ENCODE measurements around the gene SKA2. TPM values are rescaled to one million over a fixed set of nuclear protein-coding genes. Genes with fewer than 3 reads are reported as not detected.

The SKA2 gene
- total RNA-seq, 2 donors from 2014 or later = 29.5 to 53.8 TPM

- Histone ChIP-seq H3K27me3 (no peaks in the 10 kb centered on the region), H3K27ac (no peak overlapping the region), H3K9ac (ENCODE audit: low read depth in 2 of 2, low read length in 2 of 2) (no peak overlapping the region), H3K4me1 (no peaks in the 10 kb centered on the region), H3K9me3 (no peaks in the 10 kb centered on the region), H3K36me3 (no peaks in the 10 kb centered on the region), H3K4me3 (no peak overlapping the region)
- DNase-seq = no peak
- intact Hi-C loops (cut with DNase I) = loop anchor here (5.0 kb wide), 1 partner anchor 44 kb away; the partner anchor contains the start of gene TRIM37
- no peak for TF ChIP-seq CTCF (IDR thresholded peaks at IDR 0.05)
Observed at GRCh38 chr17:59151591-59151990, 3.4 kb downstream of the SKA2 start.

GRCh38 chr17:59151006-59151405, 4.0 kb downstream of the SKA2 start:
- H3K27me3 ChIP-seq = no peaks in the 10 kb centered on the region
- H3K27ac ChIP-seq = no peak overlapping the region
- H3K4me3 ChIP-seq = no peak overlapping the region
- DNase-seq = no peak
- H3K4me1 ChIP-seq = no peaks in the 10 kb centered on the region
- no peak for TF ChIP-seq CTCF (IDR thresholded peaks at IDR 0.05)
- intact Hi-C loops (cut with DNase I) = loop anchor here (5.0 kb wide), 1 partner anchor 44 kb away; the partner anchor contains the start of gene TRIM37
- H3K9ac ChIP-seq (ENCODE audit: low read depth in 2 of 2, low read length in 2 of 2) = no peak overlapping the region
- H3K36me3 ChIP-seq = no peaks in the 10 kb centered on the region
- no peaks in the 10 kb centered on the region for H3K9me3 ChIP-seq

GRCh38 chr17:59149841-59150511, 5.0 kb downstream of the SKA2 start:
- no peaks in the 10 kb centered on the region for H3K9me3 ChIP-seq
- DNase-seq = no peak
- H3K4me1 ChIP-seq = no peaks in the 10 kb centered on the region
- H3K27me3 ChIP-seq = no peaks in the 10 kb centered on the region
- H3K36me3 ChIP-seq = no peaks in the 10 kb centered on the region
- TF ChIP-seq CTCF (IDR thresholded peaks at IDR 0.05) = no peak
- H3K9ac ChIP-seq (ENCODE audit: low read depth in 2 of 2, low read length in 2 of 2) = no peak overlapping the region
- no peak overlapping the region for H3K27ac ChIP-seq
- intact Hi-C loops (cut with DNase I) = loop anchor here (5.0 kb wide), 1 partner anchor 43 kb away; the partner anchor contains the start of gene TRIM37
- no peak overlapping the region for H3K4me3 ChIP-seq

GRCh38 chr17:59149051-59149450, 5.9 kb downstream of the SKA2 start:
- Histone ChIP-seq H3K4me1 (no peaks in the 10 kb centered on the region), H3K9ac (ENCODE audit: low read depth in 2 of 2, low read length in 2 of 2) (no peak overlapping the region), H3K36me3 (no peaks in the 10 kb centered on the region), H3K9me3 (no peaks in the 10 kb centered on the region), H3K4me3 (no peak overlapping the region), H3K27ac (no peak overlapping the region), H3K27me3 (no peaks in the 10 kb centered on the region)
- no peak for TF ChIP-seq CTCF (IDR thresholded peaks at IDR 0.05)
- intact Hi-C loops (cut with DNase I) = no loop called here
- DNase-seq = no peak

- Histone ChIP-seq H3K36me3 (no peaks in the 10 kb centered on the region), H3K27ac (no peak overlapping the region), H3K4me1 (no peaks in the 10 kb centered on the region), H3K27me3 (no peaks in the 10 kb centered on the region), H3K4me3 (no peak overlapping the region), H3K9me3 (no peaks in the 10 kb centered on the region), H3K9ac (ENCODE audit: low read depth in 2 of 2, low read length in 2 of 2) (no peak overlapping the region)
- TF ChIP-seq CTCF (IDR thresholded peaks at IDR 0.05) = no peak
- intact Hi-C loops (cut with DNase I) = no loop called here
- DNase-seq = no peak
Observed at GRCh38 chr17:59145571-59146096, 9.4 kb downstream of the SKA2 start.

All from colonic mucosa (tissue), 4 donors.